ENCODE measurements around the gene MAPKAP1. TPM values are rescaled to one million over a fixed set of nuclear protein-coding genes. Genes with fewer than 3 reads are reported as not detected.

Gene MAPKAP1
- total RNA-seq, 2 donors from 2014 or later = 73.4 to 81.5 TPM

DNA sequence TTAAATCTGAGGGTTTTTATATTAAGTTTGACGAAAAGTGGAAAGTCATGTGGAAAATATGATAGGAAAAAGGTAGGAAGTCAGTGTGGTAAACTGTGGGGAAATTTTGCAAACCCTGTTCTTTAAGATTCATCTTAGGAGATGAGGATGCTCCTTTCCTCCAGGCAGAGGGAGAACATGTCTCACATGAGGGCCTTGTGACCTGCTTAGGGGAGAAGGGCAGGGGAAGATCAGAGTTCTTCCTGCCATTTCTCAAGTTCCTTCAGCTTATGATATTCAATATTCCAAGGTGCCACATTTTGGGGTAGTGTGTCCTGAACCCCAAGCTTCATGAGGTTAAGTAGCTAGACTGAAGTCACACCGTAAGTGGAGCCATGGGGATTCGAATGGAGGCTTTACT lies 53.7 kb downstream of the MAPKAP1 start:
- ATAC-seq (ENCODE audit: insufficient number of reproducible peaks, low FRiP score, low read depth) = no peak
- H3K4me3 ChIP-seq = no peak overlapping the region
- H3K9me3 ChIP-seq = no peaks in the 10 kb centered on the region
- no peak overlapping the region for H3K27ac ChIP-seq
- no peaks in the 10 kb centered on the region for H3K36me3 ChIP-seq
- TF ChIP-seq, protein P1, sequence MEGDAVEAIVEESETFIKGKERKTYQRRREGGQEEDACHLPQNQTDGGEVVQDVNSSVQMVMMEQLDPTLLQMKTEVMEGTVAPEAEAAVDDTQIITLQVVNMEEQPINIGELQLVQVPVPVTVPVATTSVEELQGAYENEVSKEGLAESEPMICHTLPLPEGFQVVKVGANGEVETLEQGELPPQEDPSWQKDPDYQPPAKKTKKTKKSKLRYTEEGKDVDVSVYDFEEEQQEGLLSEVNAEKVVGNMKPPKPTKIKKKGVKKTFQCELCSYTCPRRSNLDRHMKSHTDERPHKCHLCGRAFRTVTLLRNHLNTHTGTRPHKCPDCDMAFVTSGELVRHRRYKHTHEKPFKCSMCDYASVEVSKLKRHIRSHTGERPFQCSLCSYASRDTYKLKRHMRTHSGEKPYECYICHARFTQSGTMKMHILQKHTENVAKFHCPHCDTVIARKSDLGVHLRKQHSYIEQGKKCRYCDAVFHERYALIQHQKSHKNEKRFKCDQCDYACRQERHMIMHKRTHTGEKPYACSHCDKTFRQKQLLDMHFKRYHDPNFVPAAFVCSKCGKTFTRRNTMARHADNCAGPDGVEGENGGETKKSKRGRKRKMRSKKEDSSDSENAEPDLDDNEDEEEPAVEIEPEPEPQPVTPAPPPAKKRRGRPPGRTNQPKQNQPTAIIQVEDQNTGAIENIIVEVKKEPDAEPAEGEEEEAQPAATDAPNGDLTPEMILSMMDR (IDR thresholded peaks at IDR 0.05) = no peak
- H3K27me3 ChIP-seq (replicated peaks; ENCODE audit: insufficient read depth) = no peaks in the 10 kb centered on the region
- peaks cover 3 to 7% of the 10 kb centered on the region in 2 donors for H3K4me1 ChIP-seq (ENCODE audit: control insufficient read depth in 1 of 2, low read depth in 2 of 2)
- DNase-seq (ENCODE audit: low spot score) = no peak

DNA sequence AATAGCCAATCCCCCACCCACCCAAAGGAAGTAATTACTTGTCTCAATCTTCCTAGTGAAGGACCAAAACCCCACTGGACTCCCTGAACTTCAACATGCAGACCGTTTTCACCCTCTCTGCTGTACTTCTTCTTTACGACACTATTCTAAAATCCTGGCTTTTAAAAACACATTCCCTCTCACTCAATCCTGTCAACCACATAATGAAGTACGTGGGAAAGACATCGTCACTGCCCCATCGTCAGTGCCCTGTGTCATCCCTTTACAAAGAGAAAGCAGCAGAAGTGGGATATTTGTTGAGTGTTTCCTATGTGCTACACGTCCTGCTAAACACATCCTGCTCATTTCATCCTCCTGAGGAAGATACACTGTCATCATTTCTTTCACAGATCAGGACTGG lies 54.2 kb downstream of the MAPKAP1 start:
- H3K4me3 ChIP-seq = no peak overlapping the region
- ATAC-seq (ENCODE audit: insufficient number of reproducible peaks, low FRiP score, low read depth) (no peak), DNase-seq (ENCODE audit: low spot score) (no peak)
- no peaks in the 10 kb centered on the region for H3K9me3 ChIP-seq
- no peak overlapping the region for H3K27ac ChIP-seq
- no peaks in the 10 kb centered on the region for H3K27me3 ChIP-seq (replicated peaks; ENCODE audit: insufficient read depth)
- H3K4me1 ChIP-seq (ENCODE audit: control insufficient read depth in 1 of 2, low read depth in 2 of 2) = peaks cover 3 to 7% of the 10 kb centered on the region in 2 donors
- TF ChIP-seq, protein P1 (IDR thresholded peaks at IDR 0.05) = no peak
- no peaks in the 10 kb centered on the region for H3K36me3 ChIP-seq

- Histone ChIP-seq H3K36me3 (no peaks in the 10 kb centered on the region), H3K4me1 (ENCODE audit: control insufficient read depth in 1 of 2, low read depth in 2 of 2) (peaks cover 3 to 10% of the 10 kb centered on the region in 2 donors), H3K27me3 (replicated peaks; ENCODE audit: insufficient read depth) (no peaks in the 10 kb centered on the region), H3K27ac (no peak overlapping the region), H3K4me3 (no peak overlapping the region), H3K9me3 (no peaks in the 10 kb centered on the region)
- DNase-seq (ENCODE audit: low spot score) = no peak
- ATAC-seq (ENCODE audit: insufficient number of reproducible peaks, low FRiP score, low read depth) = no peak
- TF ChIP-seq, protein P1 (IDR thresholded peaks at IDR 0.05) = no peak
These were observed 54.8 kb downstream of the MAPKAP1 start for GRCh38 chr9:125652233-125652594.

DNA sequence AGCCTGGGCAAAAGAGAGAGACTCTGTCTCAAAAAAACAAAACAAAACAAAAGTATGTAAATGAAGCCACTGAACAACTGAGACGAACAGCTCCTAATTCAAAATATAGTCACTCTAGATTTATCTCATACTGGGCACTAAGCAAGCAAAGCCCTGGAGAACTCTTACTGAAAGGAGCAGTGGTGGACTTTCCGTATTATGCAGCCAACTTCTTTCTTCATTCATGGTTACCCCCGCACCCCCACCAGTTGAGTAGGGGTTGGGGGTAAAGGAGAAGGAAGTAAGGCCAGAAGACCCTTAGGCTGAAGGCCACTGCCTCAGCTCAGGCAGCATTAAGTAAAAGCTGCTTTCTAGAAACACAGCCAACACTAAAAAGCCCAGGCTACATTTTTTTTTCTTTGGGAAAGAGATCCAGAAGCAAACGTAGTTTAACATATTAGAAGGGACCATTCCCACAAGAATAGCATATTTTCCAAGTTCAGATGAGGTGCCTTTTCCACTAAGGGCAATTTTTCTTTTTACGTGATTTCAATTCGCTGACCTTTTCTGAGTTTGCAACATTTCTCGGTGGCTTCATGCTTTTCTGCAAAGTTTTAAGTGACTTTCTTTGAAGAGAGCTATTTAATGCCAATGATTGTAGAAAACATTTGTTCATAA lies 55.3 kb downstream of the MAPKAP1 start:
- Histone ChIP-seq H3K9me3 (no peaks in the 10 kb centered on the region), H3K27ac (no peak overlapping the region), H3K27me3 (replicated peaks; ENCODE audit: insufficient read depth) (no peaks in the 10 kb centered on the region), H3K4me3 (no peak overlapping the region), H3K36me3 (no peaks in the 10 kb centered on the region), H3K4me1 (ENCODE audit: control insufficient read depth in 1 of 2, low read depth in 2 of 2) (peaks cover 3 to 15% of the 10 kb centered on the region in 2 donors)
- DNase-seq (ENCODE audit: low spot score) = no peak
- ATAC-seq (ENCODE audit: insufficient number of reproducible peaks, low FRiP score, low read depth) = no peak
- TF ChIP-seq, protein P1 (IDR thresholded peaks at IDR 0.05) = no peak

DNA sequence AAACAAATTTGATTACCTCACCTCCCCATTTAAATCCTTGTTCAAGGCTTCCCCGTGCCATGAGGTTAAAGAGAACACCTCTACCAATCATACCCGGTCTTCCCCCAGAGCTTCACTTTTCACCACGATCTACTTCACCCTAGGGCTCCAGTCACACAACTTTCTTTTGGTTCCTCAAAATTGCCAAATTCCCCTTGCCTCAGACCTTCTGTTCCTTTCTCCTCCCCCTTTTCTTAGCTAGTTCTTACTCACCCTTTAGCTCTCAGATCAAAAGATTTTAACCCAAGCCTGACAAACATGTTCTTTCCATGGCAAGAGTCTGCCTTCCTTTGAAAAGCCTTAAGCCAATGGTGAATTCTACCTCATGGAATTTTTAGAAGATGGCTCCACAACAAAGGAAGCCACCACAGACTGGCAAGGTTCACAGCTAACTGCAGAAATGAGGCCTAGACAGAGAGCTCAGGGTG lies 56.7 kb downstream of the MAPKAP1 start:
- H3K9me3 ChIP-seq = no peaks in the 10 kb centered on the region
- H3K4me3 ChIP-seq = peak overlapping the region; percentile 42
- H3K4me1 ChIP-seq (ENCODE audit: control insufficient read depth in 1 of 2, low read depth in 2 of 2) = peaks cover 0 to 9% of the 10 kb centered on the region in 2 donors
- H3K36me3 ChIP-seq = no peaks in the 10 kb centered on the region
- H3K27me3 ChIP-seq (replicated peaks; ENCODE audit: insufficient read depth) = no peaks in the 10 kb centered on the region
- no peak for ATAC-seq (ENCODE audit: insufficient number of reproducible peaks, low FRiP score, low read depth)
- no peak for DNase-seq (ENCODE audit: low spot score)
- peak overlapping the region in 1 of 2 donors; percentile 42 for H3K27ac ChIP-seq
- TF ChIP-seq, protein P1 (IDR thresholded peaks at IDR 0.05) = no peak

All from thoracic aorta (tissue), 2 donors.